Stimulated activated naive CD8-positive, alpha-beta T cell treated with anti-CD3 and anti-CD28 coated beads, Interleukin-15, Interleukin-2, amounts not matched to agents 100 U/mL and 50 U/mL, for 24 hours (primary cell): ENCODE measurements around the gene DND1.
"Not testable (repeated sequence)": the region's sequence is repeated elsewhere in the genome, so short reads cannot be mapped to it uniquely, and the experiment has no call there.

Source experiments
- ATAC-seq: fragments of 150-1000 bp; cut with Tn5 transposase; one replicate; pipeline ENCODE4 v1.10.0; 2021
- DNase-seq: peaks from one replicate; pipeline ENCODE4 v3.0.0; 2021

DND1 gene

GRCh38 chr5:140673187-140673976 is at the start of gene DND1:
TSS of gene DND1 (minus strand) at chr5:140673576. CDS start at chr5:140673542, 34 bp downstream.
- ATAC-seq: peak; percentile 4
- DNase-seq: no peak

- not testable (repeated sequence) for DNase-seq, ATAC-seq
Measured at GRCh38 chr5:140721395-140721794, 48.0 kb upstream of the DND1 start.

GRCh38 chr5:140720738-140721137 is 47.4 kb upstream of the DND1 start:
- DNase-seq, ATAC-seq: not testable (repeated sequence)

- ATAC-seq (no peak), DNase-seq (no peak)
Measured at GRCh38 chr5:140718266-140718592, 44.9 kb upstream of the DND1 start.

- ATAC-seq, DNase-seq: not testable (repeated sequence)
Measured at GRCh38 chr5:140716238-140716637, 42.9 kb upstream of the DND1 start.

GRCh38 chr5:140713562-140714094 is 40.3 kb upstream of the DND1 start:
- DNase-seq (no peak), ATAC-seq (no peak)

- no peak for ATAC-seq
- DNase-seq: no peak
Measured at GRCh38 chr5:140711794-140712193, 38.4 kb upstream of the DND1 start.

GRCh38 chr5:140710899-140711552 is 37.6 kb upstream of the DND1 start:
- DNase-seq (peak; percentile 77), ATAC-seq (peak; percentile 96)

- DNase-seq: not testable (repeated sequence)
Measured at GRCh38 chr5:140708787-140709186, 35.4 kb upstream of the DND1 start.

GRCh38 chr5:140707812-140708211 is 34.4 kb upstream of the DND1 start:
- DNase-seq: no peak

More at GRCh38 chr5:140708787-140709186, 35.4 kb upstream of the DND1 start:
- ATAC-seq: not testable (repeated sequence)

GRCh38 chr5:140700177-140701144 is 27.1 kb upstream of the DND1 start, which contains the start of gene ZMAT2:
TSS of gene ZMAT2 (plus strand) at chr5:140700447. CDS start at chr5:140700461, 14 bp downstream.
- peak; percentile 90 for DNase-seq
- peak; percentile 98 for ATAC-seq

More at GRCh38 chr5:140707812-140708211, 34.4 kb upstream of the DND1 start:
- no peak for ATAC-seq

- DNase-seq (no peak), ATAC-seq (no peak)
Measured at GRCh38 chr5:140696891-140697492, 23.6 kb upstream of the DND1 start.

GRCh38 chr5:140694276-140694675 is 20.9 kb upstream of the DND1 start:
- no peak for ATAC-seq

GRCh38 chr5:140690941-140691924 is 17.9 kb upstream of the DND1 start, which contains the start of the genes HARS1 and HARS2:
TSS of gene HARS1 (minus strand) at chr5:140691370. CDS start at chr5:140691304, 66 bp downstream.
TSS of gene HARS2 (plus strand) at chr5:140691455. CDS start at chr5:140691649, 194 bp downstream.
- DNase-seq (peak; percentile 88), ATAC-seq (peak; percentile 98)

More at GRCh38 chr5:140694276-140694675, 20.9 kb upstream of the DND1 start:
- no peak for DNase-seq

GRCh38 chr5:140690376-140690932 is 17.1 kb upstream of the DND1 start:
- no peak for ATAC-seq

GRCh38 chr5:140678993-140679392 is 5.6 kb upstream of the DND1 start:
- ATAC-seq: no peak
- DNase-seq: no peak

More at GRCh38 chr5:140690376-140690932, 17.1 kb upstream of the DND1 start:
- no peak for DNase-seq

GRCh38 chr5:140677947-140678346 is 4.6 kb upstream of the DND1 start:
- ATAC-seq (no peak), DNase-seq (no peak)

GRCh38 chr5:140674629-140675028 is 1.3 kb upstream of the DND1 start:
- no peak for DNase-seq
- ATAC-seq: no peak

- DNase-seq: no peak
- ATAC-seq: no peak
Measured at GRCh38 chr5:140674211-140674610, 835 bp upstream of the DND1 start.
